Measurements from ENCODE around the gene SGSM2.

Gene SGSM2

GRCh38 chr17:2319051-2319450 is 18.2 kb upstream of the SGSM2 start:
- no peak overlapping the region for H3K4me3 Mint-ChIP-seq
- H3K27ac Mint-ChIP-seq, result peak overlapping the region; percentile 16
- H3K4me1 Mint-ChIP-seq (ENCODE audit: low read depth), result no peaks in the 10 kb centered on the region
- peaks cover 42% of the 10 kb centered on the region for H3K36me3 Mint-ChIP-seq (ENCODE audit: low read depth)
- no peaks in the 10 kb centered on the region for H3K9me3 Mint-ChIP-seq
- no peak for DNase-seq
- H3K27me3 Mint-ChIP-seq, result no peaks in the 10 kb centered on the region

GRCh38 chr17:2321399-2321798 is 15.9 kb upstream of the SGSM2 start:
- no peak for DNase-seq
- Mint-ChIP-seq H3K4me1 (ENCODE audit: low read depth) (peaks cover 1% of the 10 kb centered on the region), H3K36me3 (ENCODE audit: low read depth) (peaks cover 64% of the 10 kb centered on the region), H3K27ac (no peak overlapping the region), H3K4me3 (no peak overlapping the region), H3K9me3 (no peaks in the 10 kb centered on the region), H3K27me3 (no peaks in the 10 kb centered on the region)

- H3K27me3 Mint-ChIP-seq, result no peaks in the 10 kb centered on the region
- no peak for DNase-seq
- H3K27ac Mint-ChIP-seq, result no peak overlapping the region
- no peaks in the 10 kb centered on the region for H3K9me3 Mint-ChIP-seq
- H3K4me3 Mint-ChIP-seq, result no peak overlapping the region
- H3K36me3 Mint-ChIP-seq (ENCODE audit: low read depth), result peaks cover 81% of the 10 kb centered on the region
- peaks cover 4% of the 10 kb centered on the region for H3K4me1 Mint-ChIP-seq (ENCODE audit: low read depth)
These were observed 13.5 kb upstream of the SGSM2 start for GRCh38 chr17:2323629-2324314.

GRCh38 chr17:2331303-2331702 is 6.0 kb upstream of the SGSM2 start:
- Mint-ChIP-seq H3K4me1 (ENCODE audit: low read depth) (peaks cover 27% of the 10 kb centered on the region), H3K36me3 (ENCODE audit: low read depth) (peaks cover 20% of the 10 kb centered on the region), H3K4me3 (no peak overlapping the region), H3K27ac (no peak overlapping the region), H3K27me3 (no peaks in the 10 kb centered on the region), H3K9me3 (no peaks in the 10 kb centered on the region)
- no peak for DNase-seq

DNA sequence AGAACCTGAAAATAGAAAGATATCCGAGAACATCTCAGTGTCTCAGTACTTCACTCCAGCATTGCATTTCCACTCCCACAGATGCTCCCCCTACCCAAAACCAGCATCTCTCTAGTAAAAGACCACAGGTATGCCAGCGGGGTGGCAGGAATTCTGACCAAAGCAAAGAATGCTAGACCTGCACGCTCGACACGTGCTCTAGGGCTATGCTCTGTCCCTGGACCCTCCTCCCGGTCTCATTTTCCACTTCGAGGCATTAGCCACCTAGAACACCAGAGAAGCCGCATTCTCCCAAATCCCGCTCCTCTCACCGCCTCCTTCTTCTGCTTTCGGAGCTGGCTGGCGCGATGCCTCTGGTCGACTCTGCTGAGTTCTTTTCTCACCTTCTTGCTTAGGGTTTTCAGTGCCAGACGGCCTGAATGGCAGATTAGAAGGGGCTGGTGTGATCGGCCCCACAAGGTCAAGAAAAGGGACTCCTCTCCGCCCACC is 1.5 kb upstream of the SGSM2 start:
- no peaks in the 10 kb centered on the region for H3K27me3 Mint-ChIP-seq
- peak; percentile 37 for DNase-seq
- H3K9me3 Mint-ChIP-seq, result no peaks in the 10 kb centered on the region
- H3K27ac Mint-ChIP-seq, result no peak overlapping the region
- H3K4me1 Mint-ChIP-seq (ENCODE audit: low read depth), result peaks cover 21% of the 10 kb centered on the region
- H3K4me3 Mint-ChIP-seq, result no peak overlapping the region
- H3K36me3 Mint-ChIP-seq (ENCODE audit: low read depth), result peaks cover 6% of the 10 kb centered on the region

GRCh38 chr17:2336215-2336851 is 968 bp upstream of the SGSM2 start, which contains the start of gene TSR1:
Gene TSR1, minus strand, starts transcription at chr17:2336457. Its CDS starts 30 bp downstream, at chr17:2336427.
- H3K27me3 Mint-ChIP-seq, result no peaks in the 10 kb centered on the region
- H3K4me1 Mint-ChIP-seq (ENCODE audit: low read depth), result peaks cover 20% of the 10 kb centered on the region
- no peak within 1 kb of the TSS for H3K27ac Mint-ChIP-seq
- peak; percentile 93 for DNase-seq
- H3K9me3 Mint-ChIP-seq, result no peaks in the 10 kb centered on the region
- H3K36me3 Mint-ChIP-seq (ENCODE audit: low read depth), result peaks cover 7% of the 10 kb centered on the region
- no peak within 1 kb of the TSS for H3K4me3 Mint-ChIP-seq

DNA sequence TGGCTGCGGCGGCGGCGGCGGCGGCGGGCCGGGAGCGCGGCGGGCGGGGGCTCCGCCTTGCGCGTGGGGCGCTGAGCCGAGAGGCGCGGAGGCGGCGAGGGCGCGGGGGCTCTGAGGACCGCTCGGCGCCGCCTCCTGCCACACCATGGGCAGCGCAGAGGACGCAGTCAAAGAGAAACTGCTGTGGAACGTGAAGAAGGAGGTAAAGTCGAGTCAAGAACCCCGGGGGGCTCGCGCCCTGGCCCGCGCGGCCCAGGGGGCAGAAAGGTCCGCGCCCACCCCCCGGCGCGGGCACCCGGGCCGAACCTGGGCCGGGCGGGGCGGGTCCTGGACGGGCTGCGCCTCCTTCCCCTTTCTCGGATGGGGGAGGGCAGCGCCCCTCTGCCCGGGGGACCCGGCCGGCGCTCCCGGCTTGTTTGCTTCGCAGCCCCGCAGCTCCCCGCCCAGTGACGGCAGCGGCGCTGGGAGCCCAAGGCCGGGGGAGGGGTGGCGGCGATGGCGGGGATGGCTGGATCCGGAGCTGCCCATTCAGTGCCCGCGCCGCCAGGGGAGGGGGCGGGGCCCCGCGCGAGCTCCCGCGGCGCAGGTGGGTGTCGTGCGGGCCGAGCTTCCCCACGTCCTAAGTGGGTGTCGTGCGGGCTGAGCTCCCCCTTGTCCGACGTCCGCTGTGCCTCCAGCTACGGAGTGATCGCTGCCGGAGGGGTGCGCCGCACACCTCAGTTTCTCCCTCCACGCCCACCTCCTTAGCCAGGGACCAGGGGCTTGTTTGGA is 428 bp downstream of the SGSM2 start:
- no peaks in the 10 kb centered on the region for H3K9me3 Mint-ChIP-seq
- peak overlapping the region; percentile 85 for H3K27ac Mint-ChIP-seq
- H3K4me3 Mint-ChIP-seq, result peak overlapping the region; percentile 79
- DNase-seq, result peak; percentile 74
- H3K36me3 Mint-ChIP-seq (ENCODE audit: low read depth), result peaks cover 18% of the 10 kb centered on the region
- peaks cover 27% of the 10 kb centered on the region for H3K4me1 Mint-ChIP-seq (ENCODE audit: low read depth)
- no peaks in the 10 kb centered on the region for H3K27me3 Mint-ChIP-seq

GRCh38 chr17:2338315-2338657 is 985 bp downstream of the SGSM2 start:
- peaks cover 21% of the 10 kb centered on the region for H3K36me3 Mint-ChIP-seq (ENCODE audit: low read depth)
- no peak for DNase-seq
- peak overlapping the region; percentile 79 for H3K4me3 Mint-ChIP-seq
- no peaks in the 10 kb centered on the region for H3K9me3 Mint-ChIP-seq
- peaks cover 32% of the 10 kb centered on the region for H3K4me1 Mint-ChIP-seq (ENCODE audit: low read depth)
- no peaks in the 10 kb centered on the region for H3K27me3 Mint-ChIP-seq
- H3K27ac Mint-ChIP-seq, result peak overlapping the region; percentile 85

DNA sequence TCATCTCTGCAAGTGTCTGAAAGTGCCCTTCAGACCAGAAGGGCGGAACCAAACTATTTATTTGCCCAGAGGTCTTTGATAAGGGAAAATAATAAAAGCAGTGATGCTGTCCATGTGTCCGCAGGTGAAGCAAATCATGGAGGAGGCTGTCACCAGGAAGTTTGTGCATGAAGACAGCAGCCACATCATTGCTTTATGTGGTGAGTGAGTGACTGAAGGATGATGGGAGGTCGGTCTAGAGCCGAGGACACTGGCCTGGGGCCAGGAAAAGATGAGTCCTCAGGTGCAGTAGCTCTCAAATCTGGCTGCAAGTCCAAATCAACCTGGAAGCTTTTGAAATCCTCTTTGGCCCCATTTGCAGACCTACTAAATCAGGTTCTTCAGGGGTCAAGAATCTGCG is 6.1 kb downstream of the SGSM2 start:
- Mint-ChIP-seq H3K4me3 (no peak overlapping the region), H3K27ac (peak overlapping the region; percentile 70), H3K9me3 (no peaks in the 10 kb centered on the region)

GRCh38 chr17:2344528-2344927 is 7.2 kb downstream of the SGSM2 start:
- no peak overlapping the region for H3K4me3 Mint-ChIP-seq
- DNase-seq, result no peak
- no peaks in the 10 kb centered on the region for H3K9me3 Mint-ChIP-seq
- no peaks in the 10 kb centered on the region for H3K27me3 Mint-ChIP-seq
- H3K27ac Mint-ChIP-seq, result no peak overlapping the region
- H3K4me1 Mint-ChIP-seq (ENCODE audit: low read depth), result peaks cover 22% of the 10 kb centered on the region
- peaks cover 45% of the 10 kb centered on the region for H3K36me3 Mint-ChIP-seq (ENCODE audit: low read depth)

More for the DNA sequence above, 6.1 kb downstream of the SGSM2 start:
- Mint-ChIP-seq H3K27me3 (no peaks in the 10 kb centered on the region), H3K36me3 (ENCODE audit: low read depth) (peaks cover 45% of the 10 kb centered on the region), H3K4me1 (ENCODE audit: low read depth) (peaks cover 24% of the 10 kb centered on the region)
- DNase-seq, result peak; percentile 47

DNA sequence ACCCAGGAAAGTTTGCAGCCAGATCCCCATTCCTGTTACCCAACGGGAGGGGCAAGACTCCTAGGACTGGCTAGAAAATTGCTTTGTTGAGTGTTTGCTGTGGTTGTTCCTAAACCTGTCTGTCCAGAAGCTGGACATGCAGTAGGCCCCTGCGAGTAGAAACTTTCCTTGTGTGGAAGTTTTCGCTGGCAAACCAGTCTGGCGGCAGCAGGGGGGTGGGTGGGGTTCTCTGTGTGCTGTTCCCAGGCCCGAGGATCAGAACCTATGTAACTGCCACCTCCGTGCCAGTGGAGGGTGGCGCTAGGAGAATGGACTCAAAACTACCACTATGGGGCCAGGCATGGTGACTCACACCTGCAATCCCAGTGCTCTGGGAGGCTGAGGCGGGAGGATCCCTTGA is 9.2 kb downstream of the SGSM2 start:
- Mint-ChIP-seq H3K9me3 (no peaks in the 10 kb centered on the region), H3K4me1 (ENCODE audit: low read depth) (peaks cover 18% of the 10 kb centered on the region), H3K4me3 (no peak overlapping the region), H3K27ac (no peak overlapping the region), H3K36me3 (ENCODE audit: low read depth) (peaks cover 37% of the 10 kb centered on the region), H3K27me3 (no peaks in the 10 kb centered on the region)
- no peak for DNase-seq

- Mint-ChIP-seq H3K4me1 (ENCODE audit: low read depth) (peaks cover 11% of the 10 kb centered on the region), H3K27ac (no peak overlapping the region), H3K4me3 (no peak overlapping the region), H3K9me3 (no peaks in the 10 kb centered on the region), H3K27me3 (no peaks in the 10 kb centered on the region), H3K36me3 (ENCODE audit: low read depth) (peaks cover 26% of the 10 kb centered on the region)
- no peak for DNase-seq
These were observed 10.7 kb downstream of the SGSM2 start for GRCh38 chr17:2347805-2348685.

DNA sequence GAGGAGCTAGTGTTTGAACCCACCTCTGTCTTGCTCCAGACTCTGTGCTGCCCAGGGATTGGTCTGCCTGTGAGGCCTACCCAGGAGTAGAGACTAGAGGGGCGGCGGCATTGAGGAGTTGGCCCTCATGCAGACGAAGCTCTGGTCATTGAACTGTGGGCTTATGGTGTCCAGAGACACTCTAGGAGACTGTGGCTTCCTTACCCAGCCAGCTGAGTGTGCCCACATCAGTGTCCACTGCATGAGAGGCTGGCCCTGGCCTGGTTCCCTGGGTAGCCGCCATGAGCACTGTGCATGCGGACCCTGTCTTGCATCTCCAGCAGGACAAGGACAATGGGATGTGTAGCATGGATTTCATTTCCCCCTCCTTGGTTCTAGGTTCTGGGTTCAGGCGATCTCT is 14.0 kb downstream of the SGSM2 start:
- Mint-ChIP-seq H3K27ac (no peak overlapping the region), H3K27me3 (no peaks in the 10 kb centered on the region), H3K4me1 (ENCODE audit: low read depth) (peaks cover 16% of the 10 kb centered on the region), H3K4me3 (no peak overlapping the region), H3K9me3 (no peaks in the 10 kb centered on the region), H3K36me3 (ENCODE audit: low read depth) (peaks cover 3% of the 10 kb centered on the region)
- DNase-seq, result no peak

GRCh38 chr17:2354311-2354710 is 17.0 kb downstream of the SGSM2 start:
- no peak overlapping the region for H3K27ac Mint-ChIP-seq
- H3K9me3 Mint-ChIP-seq, result no peaks in the 10 kb centered on the region
- H3K36me3 Mint-ChIP-seq (ENCODE audit: low read depth), result peaks cover 5% of the 10 kb centered on the region
- no peaks in the 10 kb centered on the region for H3K27me3 Mint-ChIP-seq
- H3K4me3 Mint-ChIP-seq, result no peak overlapping the region
- H3K4me1 Mint-ChIP-seq (ENCODE audit: low read depth), result peaks cover 16% of the 10 kb centered on the region
- DNase-seq, result no peak
